SW 1271 (cell line): ENCODE data around the gene DPH1.

Experiments used
- DNase-seq, 2 experiments: peaks; one replicate each; lab custom pipeline; 2025; lab: John Stamatoyannopoulos, UW

Gene DPH1

DNA sequence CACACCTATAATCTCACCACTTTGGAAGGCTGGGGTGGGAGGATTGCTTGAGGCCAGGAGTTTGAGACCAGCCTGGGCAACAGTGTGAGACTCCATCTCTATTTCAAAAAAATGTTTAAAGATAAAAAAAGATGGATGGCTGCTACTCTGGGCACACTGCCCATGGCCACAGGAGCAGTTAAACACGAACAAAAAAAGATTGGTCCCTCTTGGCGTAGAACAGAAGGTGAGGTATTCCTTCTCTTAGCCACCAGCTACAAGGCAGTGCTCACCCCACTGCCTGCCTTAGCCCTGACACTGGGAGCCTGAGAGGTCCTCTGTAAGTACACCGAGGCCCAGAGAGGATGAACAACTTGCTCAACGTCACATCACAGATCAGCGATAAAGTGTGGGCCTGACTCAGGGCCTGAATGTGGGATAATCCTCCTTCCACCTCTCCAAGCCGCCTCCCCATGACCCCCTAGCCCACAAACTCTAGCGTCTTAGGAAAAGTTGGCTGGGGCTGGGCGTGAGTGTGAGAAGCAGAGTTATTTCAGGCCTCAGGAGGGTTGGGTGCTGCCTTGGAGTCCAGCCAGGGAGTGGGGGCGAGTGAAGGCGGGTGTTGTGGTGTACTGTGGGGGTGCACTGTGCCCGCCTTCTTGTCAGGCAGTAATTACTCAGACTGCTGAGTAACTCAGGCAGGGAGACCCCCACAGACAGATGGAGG lies 2.3 kb upstream of the DPH1 start:
- DNase-seq, result no peak

DNA sequence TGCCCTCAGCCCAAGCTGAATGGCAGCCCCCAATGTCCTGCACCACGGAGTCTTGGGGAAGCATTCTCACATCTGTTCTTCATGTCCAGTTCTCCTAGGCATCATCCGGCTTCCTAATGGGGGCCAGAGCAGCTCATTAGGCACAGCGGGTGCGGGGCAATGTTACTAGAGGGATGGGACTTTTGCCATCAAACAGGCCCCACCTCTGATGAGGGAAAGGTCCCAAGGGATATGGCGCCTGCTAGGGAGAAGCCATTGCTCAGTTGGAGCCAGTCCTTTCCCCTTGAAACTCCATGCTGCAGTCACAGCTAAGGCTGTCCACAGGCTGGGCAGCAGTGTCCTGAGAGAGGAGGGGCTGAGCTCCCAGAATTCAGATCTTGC lies 1.7 kb upstream of the DPH1 start:
- no peak for DNase-seq

DNA sequence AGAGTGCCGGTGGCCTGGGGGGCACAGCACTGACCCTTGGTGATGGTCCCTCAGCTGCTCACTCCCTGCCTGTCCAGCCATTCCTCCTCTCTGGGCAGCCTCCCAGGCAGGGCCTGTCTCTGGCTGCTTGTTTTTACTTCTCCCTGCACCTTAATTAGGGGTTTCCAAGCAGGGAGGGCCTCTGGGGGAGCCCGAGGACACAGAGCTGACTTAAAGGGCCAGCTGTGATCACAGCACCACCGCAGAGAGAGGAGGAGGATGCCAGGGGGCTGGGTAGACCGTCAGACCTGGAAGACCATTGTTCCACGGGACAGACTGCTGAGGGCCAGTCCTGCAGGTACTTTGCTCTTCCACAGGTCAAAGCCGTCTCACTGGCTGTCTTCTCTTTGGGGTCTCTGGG lies 1.2 kb upstream of the DPH1 start:
- DNase-seq, result no peak

DNA sequence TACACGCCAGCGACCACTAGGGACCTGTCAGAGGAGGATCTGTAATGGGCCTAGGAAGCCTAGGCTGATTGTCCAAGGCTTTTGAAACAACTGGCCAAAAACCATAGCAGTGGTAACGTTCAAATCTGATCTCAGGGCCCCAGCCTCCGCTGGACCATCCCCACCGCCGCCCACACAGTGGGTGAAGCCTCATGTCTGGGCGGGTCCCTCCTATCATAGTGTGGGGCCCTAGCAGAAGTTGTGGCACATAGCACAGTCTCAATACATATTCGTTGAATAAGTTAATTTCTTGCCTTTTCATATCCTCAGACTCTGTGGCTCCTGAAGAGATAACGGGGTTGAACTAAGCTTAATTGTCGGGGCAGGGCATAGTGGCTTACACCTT lies 818 bp downstream of the DPH1 start:
- DNase-seq, result no peak

DNA sequence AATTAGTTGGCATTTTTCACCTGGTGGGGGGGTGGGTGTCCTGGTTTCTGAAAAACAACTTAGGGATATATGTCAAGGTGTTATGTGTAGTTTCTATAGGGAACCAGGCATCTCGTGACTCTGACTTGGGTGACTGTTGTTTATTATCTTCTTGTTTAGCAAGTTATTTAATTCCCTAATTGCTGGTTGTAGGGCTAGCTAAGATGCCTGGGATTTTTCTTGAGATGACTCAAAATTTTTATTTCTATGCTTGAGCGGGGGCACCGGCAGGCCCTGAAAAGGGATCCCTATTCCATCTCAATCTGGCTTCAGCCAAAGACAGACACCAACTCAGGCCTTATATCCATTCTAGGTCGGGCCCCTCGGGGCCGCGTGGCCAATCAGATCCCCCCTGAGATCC lies 3.2 kb downstream of the DPH1 start:
- DNase-seq, result no peak

DNA sequence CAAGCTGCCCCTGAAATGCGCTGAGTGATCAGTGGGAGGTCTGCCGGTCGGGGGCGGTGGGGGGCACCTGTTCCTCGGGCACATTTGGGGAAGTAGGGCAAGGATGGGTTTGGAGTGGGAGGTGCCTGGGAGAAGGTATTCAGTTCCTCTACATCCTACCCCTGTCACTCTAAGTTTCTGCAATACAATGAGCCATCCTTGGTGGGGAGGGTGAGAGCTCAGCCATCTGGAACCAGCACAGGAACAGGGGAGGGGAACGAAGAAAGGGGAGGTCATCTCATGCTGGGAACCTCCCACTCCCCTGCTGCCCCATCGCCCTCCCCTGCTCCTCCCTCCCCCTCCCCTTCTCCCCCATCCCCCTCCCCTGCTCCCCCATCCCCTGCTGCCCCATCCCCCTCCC lies 4.2 kb downstream of the DPH1 start:
- DNase-seq, result no peak

DNA sequence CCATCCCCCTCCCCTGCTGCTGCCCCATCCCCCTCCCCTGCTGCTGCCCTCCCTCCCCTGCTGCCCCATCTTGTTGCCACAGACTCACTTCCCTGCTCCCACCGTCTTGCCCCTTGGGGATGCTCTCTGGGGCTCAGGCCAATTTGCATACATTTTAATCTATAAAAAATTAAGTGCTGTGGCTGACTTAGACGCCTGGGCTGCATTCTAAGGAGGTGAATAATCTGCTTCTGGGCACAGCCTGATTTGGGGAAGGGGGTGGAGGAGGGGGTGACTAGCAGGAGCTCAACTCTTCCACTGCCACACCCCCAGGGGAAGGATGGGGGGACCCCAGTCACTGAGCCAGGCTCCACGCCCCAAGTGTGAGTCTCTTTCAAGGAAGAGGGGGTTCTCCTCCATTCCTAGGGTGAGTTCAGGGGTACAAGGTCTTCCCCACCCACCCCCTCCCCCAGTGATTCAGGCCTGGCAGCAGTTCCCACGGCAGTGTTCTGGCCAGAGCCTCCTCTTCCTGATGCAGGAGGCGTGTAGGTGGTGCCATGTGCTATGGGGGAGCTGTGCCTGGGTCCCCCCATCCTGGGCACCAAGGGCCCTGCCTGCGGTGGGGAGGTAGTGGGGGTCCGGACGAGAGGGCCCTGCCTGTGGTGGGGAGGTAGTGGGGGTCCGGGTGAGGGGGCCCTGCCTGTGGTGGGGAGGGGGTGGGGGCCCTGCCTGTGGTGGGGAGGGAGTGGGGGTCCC lies 5.0 kb downstream of the DPH1 start:
- DNase-seq, result no peak

DNA sequence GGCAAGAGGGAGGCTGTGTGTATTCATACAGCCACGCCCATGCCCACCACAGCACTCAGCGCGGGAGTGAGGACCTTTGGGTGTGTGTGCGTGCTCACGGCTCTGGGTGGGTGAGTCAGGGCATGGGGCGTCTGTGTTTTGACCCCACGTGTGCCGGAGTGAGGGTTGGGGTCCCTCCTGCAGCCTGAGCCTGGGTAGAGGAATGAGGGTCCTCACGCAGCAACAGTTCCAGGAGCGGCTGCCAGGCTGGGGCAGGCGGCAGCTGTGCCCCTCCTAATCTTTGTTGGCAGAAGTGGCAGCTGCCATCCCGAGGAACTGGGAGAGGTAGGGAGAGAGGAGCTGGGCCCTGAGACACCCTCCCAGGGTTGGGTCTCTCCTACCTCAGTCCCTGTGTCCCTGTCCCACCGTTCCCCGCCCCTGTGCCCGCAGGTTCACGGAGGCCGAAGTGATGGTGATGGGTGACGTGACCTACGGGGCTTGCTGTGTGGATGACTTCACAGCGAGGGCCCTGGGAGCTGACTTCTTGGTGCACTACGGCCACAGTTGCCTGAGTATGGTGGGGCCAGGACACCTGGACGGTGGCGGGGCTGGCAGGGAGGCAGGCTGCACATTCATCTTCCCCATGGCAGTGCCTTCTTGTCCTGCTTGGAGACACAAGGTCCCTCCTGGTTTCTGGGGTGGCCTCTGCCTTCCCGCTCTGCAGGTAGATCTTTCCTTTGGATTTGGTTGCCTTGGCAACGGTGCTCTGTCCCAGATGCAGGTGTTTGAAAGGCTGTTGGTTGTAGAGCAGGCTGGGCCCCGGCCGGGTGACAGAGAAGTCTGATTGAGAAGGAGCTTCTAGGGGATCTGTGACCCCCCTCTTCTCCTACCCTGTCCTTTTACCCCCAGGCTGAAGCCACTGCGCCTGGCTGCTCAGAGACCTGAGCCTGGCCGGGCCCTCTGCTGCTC lies 5.9 kb downstream of the DPH1 start:
- DNase-seq, result no peak

DNA sequence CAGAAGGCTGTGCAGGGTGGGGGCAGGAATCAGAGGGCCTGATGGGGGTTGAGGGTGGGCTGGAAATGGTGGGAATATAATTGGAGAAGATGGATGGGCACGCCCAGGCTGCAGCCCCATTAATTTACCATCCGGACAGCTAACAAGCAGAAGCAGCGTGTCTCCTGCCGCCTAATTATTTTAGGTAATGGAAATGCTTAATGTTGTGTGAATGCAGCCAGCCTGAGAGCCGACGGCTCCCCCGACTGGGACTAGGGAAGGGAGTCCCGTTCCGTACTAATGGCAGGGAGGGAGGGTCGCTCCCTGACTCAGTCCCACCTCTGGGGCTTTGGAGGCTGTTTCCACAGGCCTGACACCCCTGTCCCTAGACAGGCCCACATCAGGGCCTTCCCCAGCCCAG lies 7.2 kb downstream of the DPH1 start:
- DNase-seq, result no peak

DNA sequence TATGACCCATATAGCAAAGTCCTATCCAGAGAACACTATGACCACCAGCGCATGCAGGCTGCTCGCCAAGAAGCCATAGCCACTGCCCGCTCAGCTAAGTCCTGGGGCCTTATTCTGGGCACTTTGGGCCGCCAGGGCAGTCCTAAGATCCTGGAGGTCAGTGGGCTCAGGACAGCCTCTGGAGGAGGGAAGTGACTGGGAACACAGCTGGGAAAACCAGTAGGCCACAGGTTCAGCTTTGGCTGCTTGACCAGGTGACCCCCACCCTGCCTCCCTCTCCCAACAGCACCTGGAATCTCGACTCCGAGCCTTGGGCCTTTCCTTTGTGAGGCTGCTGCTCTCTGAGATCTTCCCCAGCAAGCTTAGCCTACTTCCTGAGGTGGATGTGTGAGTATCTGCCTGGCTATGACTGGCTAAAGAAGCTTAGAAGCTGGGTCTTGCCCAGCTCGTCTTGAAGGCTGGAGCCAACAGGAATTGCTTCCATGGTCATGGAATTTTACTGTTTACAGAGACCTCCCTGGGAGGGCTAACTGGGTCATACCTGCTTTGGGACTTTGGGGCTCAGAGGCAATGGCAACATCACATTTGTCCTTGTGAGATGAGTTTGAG lies 10.4 kb downstream of the DPH1 start:
- DNase-seq, result no peak

DNA sequence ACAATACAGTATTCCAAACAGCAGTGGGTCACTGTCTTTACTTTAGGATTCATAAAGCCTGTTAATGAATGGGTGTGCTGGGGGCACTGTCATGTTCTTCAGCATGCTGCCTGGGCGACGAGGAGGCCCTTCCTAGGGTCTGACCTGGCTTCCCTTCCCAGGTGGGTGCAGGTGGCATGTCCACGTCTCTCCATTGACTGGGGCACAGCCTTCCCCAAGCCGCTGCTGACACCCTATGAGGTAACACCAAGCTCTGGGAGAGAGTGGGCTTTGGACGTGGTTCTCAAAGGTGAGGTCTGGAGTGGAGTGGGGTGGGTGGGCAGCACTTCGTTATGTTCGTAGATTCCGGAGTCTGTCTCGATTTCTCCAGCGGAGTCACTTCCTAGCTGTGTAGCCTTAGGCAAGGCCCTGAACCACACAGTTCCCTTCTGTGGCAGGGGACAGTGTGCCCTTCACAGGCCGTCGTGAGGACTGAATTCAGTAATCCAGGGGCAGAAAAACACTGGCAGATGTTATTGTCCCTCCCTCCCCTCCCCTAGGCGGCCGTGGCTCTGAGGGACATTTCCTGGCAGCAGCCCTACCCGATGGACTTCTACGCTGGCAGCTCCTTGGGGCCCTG lies 11.1 kb downstream of the DPH1 start:
- DNase-seq, result no peak

DNA sequence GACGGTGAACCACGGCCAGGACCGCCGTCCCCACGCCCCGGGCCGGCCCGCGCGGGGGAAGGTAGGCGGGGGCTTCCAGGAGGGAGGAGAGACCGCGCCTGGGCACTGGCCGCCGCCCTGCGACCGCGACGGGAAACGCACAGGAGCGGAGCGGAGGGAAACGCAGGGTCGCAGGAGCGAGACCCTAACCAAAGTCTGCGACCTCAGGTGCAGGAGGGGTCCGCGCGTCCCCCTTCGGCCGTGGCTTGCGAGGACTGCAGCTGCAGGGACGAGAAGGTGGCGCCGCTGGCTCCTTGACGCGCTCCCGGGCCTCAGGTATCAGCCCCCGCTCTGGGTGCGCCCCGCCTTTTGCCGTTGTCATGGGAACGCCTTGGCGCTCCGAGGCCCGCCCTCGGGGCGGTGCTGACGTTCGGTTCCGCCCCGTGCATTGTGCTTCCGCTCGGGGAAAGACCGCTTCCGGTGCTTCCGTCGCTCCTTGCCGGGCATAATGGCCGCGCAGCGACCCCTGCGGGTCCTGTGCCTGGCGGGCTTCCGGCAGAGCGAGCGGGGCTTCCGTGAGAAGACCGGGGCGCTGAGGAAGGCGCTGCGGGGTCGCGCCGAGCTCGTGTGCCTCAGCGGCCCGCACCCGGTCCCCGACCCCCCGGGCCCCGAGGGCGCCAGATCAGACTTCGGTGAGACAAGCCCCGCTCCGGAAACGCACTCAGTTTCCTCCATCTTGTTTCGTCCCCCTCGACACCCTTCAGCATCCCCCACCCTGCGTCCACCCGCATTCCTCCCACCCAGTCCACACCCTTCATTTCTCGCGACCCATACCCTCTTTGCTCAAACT lies 11.8 kb downstream of the DPH1 start, which contains the start of gene OVCA2:
TSS of gene OVCA2 (plus strand) at position 462 of the 829 bp plus-strand sequence. CDS start at position 488, 26 bp downstream.
- DNase-seq, result peak; percentile 83 to 87

DNA sequence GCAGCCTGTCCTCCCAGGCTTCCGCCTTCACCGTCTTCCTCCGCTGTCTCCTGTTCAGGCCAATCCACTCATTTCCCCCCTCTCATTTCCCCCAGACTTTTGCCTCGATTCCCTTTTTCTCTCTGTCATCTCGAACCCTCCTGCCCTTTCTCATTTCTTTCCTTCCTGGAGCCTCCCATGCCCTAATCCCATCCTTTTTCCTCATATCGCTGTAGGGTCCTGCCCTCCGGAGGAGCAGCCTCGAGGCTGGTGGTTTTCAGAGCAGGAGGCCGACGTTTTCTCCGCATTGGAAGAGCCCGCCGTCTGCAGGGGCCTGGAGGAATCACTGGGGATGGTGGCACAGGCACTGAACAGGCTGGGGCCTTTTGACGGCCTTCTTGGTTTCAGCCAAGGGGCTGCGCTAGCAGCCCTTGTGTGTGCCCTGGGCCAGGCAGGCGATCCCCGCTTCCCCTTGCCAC lies 12.5 kb downstream of the DPH1 start:
- peak in 1 of 2 experiments; percentile 35 for DNase-seq

DNA sequence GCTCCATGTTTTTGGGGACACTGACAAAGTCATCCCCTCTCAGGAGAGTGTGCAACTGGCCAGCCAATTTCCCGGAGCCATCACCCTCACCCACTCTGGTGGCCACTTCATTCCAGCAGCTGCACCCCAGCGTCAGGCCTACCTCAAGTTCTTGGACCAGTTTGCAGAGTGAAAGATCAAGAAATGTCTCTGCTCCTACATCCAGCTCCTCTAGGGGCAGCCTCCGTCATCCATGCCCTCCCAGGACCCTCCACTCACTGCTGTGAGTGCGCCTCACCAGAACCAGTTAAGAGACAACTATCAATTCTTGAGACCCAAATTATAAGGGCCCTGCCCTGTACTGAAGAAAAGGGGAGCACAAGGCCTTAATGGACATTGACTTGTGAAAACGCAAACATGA lies 13.0 kb downstream of the DPH1 start:
- DNase-seq, result no peak

DNA sequence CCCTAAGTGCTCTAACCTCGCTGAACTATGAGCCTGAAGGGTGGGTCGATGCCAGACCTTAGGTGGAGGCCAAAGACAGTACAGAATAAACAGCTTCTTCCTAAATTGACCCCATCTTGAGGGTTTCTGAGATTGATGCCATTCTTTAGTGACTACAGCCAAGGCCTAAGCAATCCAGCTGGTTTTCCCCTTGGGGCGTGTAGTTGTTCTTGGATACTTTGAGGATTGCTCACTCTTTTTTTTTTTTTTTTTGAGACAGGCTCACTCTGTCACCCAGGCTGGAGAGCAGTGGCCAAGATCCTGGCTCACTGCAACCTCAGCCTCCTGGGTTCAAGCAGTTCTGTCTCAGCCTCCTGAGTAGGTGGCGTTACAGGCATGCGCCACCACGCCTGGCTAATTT lies 13.8 kb downstream of the DPH1 start:
- peak in 1 of 2 experiments; percentile 53 for DNase-seq

DNA sequence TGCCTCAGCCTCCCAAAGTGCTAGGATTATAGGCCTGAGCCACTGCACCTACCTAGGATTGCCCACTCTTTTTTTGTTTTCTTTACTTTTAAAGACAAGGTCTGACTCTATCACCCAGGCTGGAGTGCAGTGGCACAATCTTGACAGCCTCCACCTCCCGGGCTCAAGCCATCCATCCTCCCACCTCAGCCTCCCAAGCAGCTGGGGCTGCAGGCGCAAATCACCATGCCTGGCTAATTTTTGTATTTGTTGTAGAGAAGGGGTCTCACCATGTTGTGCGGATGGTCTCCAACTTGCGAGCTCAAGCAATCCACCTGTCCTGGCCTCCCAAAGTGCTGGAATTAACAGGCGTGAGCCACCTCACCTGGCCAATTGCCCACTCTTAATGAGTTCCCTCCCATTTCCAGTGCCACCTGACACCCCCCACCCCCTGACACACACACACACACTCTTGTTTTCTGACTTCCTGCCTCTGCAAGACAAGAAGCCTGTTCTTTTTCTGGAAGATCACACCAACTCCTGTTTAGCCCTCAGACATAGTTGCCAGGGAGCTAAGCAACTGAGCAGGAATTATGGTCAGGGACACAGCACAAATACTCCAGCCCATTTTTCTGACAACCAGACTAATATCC lies 14.4 kb downstream of the DPH1 start:
- no peak for DNase-seq

DNA sequence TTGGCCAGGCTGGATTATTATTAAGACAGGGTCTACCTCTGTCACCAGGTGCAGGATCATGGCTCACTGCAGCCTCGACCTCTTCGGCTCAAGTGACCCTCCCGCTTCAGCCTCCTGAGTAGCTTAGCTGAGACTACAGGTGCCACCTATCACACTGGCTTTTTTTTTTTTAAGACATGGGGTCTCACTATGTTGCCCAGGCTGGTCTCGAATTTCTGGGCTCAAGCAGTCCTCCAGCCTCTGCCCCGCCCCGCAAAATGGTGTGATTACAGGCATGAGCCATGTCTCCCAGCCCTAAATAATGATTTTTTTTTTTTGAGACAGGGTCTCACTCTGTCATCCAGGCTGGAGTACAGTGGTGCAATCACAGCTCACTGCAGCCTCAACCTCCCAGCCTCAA lies 17.6 kb downstream of the DPH1 start:
- DNase-seq, result no peak

DNA sequence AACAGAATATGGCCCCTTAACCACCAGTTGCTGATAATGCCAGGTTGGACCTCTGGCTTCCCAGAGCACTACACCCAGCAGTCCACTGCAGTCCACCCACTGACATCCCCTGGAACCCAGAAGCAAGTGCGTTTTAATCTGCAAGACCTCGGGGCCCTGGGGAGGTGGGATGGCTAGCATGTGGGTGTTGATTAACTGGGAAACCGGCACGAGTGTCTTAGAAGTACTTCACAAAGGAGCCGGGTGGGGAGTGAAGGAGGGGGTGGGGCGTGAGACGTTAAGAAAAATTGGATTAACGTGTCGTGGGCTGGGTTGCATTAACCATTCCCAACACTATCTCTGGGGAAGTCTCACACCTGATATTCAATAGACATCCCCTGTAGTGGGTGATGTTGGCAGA lies 18.9 kb downstream of the DPH1 start:
- no peak for DNase-seq

DNA sequence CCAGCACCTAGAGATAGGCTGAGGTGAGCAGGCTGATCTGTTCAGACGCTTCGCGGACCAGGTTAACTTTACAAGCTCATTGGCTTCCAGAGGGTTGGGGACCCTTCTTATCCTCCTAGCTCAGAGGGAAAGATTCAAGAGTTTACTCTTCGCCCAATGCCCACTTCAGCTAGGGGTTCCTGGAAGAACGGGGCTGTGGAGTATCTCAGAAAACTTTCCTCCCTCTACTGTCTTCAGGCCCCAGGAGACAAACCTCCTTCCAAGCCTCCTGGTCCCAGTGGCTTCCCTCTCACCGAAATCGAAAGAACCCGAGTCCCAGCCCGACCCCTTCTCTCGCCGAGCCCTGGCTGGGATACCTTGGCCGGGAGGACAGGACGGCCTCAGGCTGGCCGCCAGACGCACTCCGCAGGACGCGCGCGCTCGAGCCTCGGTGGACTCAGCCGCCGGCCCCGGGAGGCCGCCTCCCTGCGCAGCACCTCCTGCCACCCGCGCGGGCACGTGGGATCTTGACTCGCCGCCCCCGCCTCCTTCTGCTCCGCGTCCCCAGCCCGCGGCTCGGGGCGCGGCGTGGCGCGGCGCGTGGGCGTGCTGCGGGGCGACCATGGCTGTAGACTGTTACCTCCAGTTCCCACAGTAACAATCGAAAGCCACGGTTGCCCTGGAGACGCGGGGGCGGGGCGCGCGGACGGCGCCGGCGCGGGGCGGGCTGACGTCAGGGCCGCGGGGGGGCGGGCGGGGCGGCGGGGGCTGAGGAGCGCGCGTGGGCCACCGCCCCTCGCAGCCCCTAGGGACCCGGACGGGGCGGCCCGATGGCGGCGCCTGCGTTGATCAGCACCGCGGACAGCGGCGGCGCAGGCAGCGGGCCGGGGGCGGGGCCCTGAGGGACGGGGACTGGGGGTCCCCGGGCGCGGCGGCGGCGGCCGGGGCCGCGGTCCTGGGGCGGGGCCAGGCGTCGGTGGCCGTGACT lies 19.7 kb downstream of the DPH1 start:
- peak in 1 of 2 experiments; percentile 70 for DNase-seq
